ENCODE results near the gene TEX35.
"Not testable (repeated sequence)": the region's sequence is repeated elsewhere in the genome, so short reads cannot be mapped to it uniquely, and the experiment has no call there.

The TEX35 gene

DNA sequence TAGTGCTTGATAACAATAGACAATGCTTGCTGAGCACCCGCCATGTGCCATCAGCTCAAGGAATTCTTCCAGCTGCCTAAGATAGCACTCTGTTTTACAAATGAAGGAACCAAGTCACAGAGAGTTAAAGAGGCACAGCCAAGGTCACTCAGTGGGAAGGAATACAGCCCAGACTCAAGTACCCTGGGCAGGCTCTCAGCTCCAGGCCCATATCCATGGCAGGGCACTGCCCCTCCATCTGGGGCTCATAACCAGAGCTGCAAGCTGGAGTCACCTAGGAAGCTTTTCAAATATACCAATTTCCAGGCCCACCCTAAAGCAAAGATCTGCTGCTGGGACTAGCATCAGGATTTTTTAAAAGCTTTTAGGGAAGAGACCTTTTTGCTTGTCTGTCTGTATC lies 17.8 kb upstream of the TEX35 start:
- no peak for DNase-seq

DNA sequence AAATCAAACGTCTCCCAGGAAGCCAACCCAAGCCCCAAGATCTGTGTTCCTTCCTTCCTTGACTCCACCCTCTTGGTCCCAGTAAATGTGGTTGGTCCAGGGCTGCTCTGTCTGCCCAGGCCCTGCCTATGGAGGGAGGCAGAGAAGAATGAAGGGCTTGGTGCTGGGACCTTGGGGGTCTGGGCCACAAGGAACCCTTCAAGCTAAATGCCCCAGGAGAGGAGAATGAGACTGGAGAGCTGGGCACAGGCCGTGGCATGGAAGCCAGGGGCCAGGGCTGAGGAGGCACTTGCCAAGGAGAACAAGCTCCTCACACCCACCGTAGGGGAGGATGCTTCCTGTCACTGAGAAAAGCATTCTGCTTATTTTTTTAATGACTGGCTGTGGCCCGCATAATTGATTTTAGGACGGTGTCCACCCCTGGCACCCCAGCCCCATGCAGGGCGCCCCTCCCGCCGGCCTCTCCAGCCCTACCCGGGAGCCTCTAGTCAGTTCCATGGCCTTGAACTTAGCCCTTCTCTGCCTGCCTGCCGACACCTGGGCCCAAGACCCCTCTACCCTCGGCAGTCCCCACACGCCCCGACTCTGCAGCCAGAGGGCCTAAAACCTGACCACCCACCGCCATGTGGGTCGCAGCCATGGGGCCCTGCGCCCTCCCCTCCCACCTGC lies 17.0 kb upstream of the TEX35 start:
- no peak for DNase-seq

DNA sequence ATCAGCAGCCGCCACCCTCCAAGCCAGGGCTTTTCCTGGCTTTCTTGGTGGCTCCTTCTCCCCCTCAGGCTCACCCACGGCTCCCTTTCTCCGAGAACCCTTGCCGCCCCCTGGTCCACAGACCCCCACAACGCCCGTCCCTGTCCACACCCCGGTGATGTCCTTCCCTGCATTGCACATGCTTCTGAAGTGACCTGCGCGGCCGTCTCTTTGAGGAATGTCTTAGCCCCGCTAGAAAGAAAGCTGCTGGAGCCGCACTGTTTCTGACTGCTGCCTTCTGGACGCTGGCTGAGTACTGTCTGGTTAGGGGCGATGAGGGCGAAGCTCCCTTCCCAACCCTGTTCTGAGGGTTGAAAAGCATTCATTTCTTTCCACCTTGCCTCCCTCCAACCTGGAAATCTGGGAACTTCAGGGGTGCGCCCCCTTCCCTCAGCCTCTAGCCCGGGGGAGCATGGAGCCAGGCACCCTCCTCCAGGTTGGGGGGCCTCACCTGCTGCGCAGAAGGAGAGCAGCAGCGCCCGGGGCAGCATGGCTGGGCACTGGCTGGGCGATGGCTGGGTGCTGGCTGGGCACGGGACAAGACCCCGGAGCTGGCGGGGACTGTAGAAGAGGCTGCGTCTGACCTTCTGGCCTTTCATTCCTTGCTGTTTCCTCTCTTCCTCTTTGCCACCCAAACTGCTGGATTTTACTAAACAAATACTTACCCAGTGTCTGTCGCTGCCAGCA lies 16.3 kb upstream of the TEX35 start, which contains the start of gene CLEC20A:
CLEC20A (minus strand) TSS at position 555 of the 726 bp plus-strand sequence; CDS start at position 530, 25 bp downstream.
- no peak for DNase-seq

DNA sequence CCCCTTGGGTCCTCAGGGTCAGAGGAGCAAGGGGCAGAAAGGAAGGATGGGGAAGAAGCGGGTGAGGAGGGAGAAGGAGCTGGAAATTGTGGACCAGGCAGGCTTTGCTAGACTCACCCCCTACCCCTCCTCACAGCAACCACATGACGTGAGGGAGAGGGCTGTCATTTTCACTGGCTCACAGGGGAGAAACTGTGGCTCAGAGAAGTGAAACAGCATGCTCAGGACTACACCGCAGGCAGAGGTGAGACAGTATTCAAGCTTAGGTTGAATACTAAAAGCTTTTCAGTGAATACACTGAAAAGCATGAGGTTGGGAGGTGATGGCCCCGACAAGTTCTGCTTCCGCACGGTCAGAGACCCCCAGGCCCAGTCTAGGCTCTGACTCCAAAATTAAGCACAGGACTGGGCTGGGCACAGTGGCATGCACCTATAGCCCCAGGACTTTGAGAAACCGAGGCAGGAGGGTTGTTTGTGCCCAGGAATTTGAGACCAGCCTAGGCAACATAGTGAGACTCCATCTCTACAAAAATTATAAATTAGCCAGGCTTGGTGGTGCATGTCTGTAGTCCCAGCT lies 14.9 kb upstream of the TEX35 start:
- no peak for DNase-seq

DNA sequence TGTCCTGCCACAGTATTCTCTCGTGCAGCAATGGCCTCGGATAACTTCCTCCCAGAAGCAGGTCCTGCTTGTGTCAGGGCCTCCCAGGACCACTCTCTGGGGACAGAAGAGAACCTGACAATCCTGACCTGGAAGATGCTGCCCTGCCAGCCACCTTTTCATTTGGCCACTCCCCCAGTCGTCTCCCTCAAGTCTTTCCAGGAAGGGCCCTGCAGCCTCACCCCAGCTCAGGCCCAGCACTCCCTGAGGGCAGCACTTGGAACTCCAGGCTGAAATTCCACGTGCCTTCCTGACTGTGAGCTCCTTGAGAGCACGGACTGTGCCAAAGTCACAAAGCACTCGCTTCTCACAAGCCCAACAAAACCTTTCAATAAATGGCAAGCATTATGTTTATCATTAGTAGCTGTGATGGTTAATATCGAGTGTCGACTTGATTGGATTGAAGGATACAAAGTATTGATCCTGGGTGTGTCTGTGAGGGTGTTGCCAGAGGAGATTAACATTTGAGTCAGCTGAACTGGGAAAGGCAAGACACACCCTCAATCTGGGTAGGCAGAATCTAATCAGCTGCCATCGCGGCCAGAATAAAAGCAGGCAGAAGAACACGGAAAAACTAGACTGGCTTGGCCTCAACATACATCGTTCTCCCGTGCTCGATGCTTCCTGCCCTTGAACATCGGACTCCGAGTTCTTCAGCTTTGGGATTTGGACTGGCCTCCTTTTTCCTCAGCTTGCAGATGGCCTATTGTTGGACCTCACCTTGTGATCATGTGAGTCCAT lies 13.8 kb upstream of the TEX35 start:
- no peak for DNase-seq

DNA sequence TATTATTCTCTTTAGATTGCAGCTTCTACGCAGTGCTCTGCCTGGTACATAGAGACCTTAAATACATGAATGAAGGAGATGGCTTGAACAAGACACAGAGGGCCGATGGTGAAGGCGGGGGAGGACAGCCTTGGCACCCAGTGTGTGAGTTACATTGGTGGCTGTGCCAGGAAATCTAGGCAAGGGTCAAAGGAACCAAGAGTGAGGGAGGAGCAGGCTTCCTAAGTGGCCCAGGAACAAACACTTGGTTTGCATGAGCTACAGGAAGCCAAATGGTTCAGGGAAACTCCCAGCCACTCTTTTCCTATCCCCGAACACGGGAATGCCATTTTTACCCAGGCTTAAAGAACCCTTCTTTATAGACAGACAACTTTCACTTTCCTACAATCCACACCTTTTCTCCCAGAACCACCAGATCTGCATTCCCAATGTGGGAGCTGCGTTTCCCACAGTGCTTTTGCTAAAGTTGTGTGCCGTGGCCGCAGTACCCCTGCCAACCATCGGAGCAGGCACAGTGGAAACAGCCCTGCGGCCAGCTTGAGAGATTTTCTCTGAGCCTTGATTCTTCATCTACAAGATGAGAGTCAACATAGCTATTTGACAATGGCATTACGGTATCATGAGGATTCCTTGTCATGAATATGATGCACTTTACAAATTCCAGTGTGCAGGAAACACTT lies 12.7 kb upstream of the TEX35 start:
- DNase-seq = no peak

DNA sequence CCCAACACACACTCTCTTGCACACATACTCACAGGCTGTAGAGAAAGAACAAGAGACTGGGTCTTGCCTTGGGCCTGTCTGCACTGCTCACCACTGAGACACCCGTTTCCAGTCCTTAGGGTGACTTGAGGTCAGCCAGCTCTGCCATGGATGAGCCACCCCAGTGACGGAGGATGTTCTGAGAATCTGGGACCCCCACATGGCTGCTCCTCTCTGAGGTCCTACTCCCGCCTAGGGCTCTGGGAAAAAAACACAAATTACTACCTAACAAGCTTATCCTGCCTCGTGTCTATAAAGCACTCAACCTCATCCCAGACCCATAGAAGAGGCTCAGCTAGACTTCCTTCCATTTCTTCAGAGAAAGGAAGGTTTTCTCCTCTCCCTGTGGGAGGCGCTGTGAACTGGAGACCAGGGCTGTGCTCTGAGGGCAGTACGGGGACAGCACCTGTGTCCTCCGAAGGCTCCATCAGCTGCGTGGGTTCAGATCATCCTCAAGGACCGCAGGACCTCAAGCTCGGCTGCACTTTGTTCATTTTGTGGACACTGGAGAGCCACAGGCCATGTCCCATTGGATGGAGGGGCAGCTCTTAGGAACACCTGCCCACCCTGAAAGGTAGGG lies 11.9 kb upstream of the TEX35 start:
- DNase-seq = no peak

DNA sequence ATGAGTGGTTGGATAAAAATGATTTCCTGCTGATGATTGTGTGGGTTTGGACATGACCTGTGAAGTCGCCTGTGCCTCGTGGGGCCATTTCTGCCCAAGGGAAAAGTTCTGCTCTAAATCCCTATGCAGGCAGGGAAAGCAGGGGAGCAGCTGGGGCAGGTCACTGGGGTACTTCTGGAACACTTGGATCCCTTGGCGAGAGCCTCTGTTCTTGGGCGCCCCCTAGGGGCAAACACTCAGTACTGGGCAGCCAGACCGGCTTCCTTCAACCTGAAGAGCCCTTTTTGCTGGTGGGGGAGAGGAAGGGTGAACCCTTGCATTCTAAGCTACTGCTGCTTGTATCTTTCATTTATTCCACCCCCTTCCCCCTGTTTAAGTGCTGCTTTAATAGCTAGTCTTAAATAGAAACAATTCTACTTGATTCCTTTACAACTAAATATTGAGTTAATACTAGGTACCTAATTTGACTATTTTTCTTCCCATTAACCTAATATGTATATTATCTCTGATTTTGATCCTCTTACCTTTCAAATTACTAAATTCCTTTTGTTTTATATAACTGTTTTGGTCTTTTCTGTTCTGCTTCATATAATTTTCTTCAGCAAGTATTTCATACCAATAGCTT lies 11.1 kb upstream of the TEX35 start:
- peak; percentile 38 for DNase-seq

DNA sequence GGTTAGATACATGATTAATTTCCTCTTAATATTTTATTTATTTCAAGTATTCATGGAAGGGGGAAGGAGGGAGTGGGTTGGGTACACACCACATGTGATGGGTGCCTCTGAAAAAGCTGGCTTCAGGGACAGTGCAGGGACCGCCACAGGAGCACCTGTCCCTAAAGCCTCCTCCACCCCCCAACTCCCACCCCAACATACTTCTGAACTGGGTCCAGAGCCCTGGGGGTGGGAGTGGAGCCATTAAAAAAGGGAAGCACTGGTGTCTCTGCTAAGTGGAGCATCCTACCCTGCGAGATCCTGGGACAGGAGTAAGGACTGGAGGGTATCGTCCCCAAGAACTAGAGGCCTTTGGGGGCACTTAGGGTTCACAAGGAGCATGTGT lies 10.6 kb upstream of the TEX35 start:
- DNase-seq = no peak

DNA sequence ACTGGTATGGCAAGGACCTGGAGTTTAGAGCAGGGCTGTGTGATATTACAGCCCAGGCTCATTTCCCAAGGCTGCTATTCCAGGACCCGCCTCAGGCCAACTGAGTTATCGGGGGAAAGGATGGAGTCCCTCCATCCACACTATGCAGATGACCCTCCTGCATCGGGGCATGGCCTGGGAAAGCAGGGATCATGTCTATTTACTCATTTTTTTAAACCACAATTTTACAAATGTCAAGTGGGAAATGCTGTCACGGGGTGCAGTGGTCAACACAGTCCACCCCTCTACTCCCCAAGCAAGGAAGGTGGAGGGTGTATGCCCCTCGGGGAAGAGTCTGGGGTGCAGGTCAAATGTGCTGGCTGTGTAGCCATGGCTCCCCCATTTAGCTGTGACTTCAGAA lies 10.1 kb upstream of the TEX35 start:
- DNase-seq = no peak

DNA sequence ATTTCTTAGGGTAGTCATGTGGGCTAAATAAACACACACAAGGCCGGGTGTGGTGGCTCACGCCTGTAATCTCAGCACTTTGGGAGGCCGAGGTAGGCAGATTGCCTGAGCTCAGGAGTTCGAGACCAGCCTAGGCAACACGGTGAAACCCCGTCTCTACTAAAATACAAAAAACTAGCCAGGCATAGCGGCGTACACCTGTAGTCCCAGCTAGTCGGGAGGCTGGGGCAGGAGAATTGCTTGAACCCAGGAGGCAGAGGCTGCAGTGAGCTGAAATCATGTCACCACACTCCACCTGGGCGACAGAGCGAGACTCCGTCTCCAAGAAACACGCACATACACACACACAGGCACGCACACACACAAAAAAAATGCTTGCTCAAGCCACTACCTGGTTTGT lies 9.6 kb upstream of the TEX35 start:
- not testable (repeated sequence) for DNase-seq

DNA sequence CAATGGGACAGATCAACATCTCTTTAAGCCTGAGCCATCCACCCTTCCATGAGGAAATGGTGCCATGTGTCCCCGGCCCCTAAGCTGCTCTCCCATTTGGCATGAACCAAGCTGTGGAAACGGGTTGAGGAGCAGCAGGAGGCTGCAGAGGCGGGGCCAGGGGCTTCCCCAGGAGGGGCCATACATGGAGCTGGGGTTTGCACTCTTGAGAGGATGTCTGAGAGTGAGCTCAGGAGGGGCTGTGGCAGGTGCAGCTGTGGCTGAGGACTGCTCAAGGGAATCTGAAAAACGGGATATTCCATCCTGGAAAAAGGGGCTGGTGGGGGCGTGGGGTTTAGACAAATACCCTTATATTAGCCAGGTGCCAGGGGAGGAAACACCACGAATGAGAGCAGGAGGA lies 9.1 kb upstream of the TEX35 start:
- DNase-seq = no peak

DNA sequence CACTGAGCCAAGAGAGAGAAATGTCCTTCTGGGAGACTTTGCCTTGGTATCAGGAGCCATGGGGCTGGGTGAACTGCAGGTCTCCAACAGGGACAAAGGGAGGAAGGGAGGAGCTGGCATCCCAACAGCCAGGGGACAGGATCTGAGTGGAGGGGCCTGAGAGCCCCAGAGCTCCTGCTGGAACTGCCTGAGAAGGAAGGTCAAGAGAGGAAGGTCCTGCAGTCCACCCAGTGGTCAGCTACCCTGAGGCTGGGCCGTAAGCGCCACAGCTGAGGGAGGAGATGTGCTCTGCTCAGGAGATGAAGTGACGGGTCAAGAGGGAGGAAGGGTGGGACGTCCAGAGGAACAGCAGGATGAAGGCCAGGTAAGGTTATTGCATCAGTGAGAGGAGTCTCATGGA lies 8.6 kb upstream of the TEX35 start:
- no peak for DNase-seq

DNA sequence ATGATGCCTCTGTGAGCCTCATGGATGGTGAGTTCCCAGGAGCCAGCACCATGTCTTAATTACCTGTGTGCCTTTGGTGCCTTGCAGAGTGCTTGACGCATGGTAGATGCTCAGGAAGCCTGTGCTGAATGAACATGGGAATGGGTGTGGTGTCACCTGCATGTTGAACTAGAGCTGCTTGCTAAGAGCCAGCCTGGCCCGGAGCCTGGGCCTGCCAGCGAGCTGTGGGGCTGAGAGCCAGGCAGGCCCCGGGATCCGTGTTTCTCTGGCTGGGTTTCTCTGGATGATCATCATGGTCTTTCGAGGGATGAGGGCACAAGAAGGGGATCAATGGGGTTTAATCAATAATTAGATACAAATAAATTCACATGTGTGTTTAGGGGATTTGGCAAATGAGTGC lies 6.7 kb upstream of the TEX35 start:
- no peak for DNase-seq

DNA sequence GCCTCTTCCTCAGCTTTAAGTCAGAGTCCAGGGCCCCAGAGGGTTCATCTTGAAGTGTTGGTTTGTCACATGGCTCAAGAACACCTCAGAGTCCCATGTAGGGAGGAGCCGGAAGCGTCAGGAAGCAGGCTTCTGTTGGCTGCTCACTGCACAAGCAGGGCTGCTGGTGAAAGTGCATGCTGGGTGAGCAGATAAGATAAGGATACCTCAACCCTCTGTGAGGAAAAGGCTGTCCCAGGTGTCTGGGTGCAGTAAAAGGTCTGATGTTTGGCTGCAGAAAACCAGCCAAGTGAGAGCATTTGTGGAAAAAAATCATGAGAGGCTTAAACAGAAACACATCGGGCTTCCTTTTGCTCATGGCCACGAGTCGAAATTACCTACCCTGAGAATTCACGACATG lies 6.2 kb upstream of the TEX35 start:
- DNase-seq = no peak

DNA sequence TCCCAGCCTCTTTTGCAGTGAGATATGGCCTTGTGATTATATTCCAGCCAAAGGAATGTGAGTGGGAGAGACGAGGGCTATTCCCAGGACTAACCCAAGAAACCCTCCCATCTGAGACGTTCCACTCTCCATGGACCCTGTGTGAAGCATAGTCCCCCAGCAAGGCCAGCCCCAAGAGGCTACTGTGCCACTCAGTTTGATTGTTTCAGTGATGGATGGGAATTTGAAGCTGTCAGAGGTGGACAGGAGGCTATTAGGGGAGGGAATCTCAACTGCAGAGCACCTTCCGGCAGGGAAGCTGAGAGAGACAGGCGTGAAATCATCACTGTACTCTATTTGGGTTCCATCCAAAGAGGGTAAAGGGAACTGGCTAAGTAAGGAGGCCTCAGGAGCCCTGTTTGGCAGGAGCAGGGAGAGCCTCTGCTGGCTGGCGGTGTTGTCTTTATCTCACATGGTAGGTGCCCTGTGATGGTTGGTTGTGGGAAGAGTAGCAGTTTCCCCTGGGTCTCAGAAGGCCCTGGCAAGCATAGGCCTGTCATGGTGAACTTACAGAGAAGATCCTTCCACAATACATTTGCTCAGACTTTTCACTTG lies 3.4 kb upstream of the TEX35 start:
- DNase-seq = no peak

DNA sequence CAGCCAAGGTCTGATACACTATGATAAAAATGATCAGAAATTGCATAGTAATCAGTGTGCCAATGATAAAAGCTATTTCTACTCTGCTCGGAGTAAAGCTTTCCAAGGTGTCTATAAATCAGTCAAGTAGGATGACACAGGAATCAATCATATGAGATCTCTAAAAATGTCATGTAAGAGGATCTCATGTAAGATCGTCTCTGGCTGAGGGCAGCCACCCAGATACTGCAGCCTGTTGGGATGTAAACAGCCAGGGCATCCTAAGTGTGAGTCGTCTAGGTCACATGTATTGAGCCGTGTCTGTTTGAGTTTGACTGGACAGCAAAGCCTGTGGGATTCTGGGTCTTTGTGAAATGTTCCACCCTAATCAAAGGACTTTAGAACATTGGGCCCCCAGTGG lies 2.8 kb upstream of the TEX35 start:
- DNase-seq = no peak

DNA sequence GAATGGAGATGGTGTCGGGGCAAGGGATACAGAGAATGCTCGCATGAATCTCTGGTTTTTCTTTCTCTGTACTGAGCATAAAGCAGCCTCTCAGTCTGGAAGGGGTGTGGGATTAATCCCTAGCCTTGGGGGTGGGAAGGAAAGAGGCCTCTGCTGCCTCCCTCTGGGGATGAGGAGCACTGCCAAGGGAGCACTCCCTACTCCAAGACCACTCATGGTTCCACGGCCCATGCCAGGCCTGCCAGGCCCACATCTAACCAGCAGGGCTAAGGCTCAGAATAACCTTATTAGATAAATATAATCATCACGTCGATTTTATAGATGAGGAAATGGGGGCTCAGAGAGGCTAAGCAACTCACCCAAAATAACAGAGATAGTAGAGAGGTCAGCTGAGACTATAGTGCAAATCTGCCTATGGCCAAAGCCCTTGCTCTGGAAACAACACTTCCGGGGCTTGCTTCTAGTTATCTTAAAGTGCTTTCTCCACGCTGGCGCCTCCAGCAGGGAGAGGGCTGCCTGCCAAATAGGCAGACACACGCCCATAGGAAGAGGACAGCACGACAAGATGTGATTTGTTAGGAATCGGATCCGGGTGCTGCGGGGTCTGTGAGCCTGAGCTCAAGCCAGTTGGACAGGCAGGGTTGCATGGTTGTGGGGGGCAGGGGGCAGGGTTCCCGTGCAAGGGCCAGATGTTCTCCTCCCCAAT lies 522 bp downstream of the TEX35 start:
- no peak for DNase-seq

DNA sequence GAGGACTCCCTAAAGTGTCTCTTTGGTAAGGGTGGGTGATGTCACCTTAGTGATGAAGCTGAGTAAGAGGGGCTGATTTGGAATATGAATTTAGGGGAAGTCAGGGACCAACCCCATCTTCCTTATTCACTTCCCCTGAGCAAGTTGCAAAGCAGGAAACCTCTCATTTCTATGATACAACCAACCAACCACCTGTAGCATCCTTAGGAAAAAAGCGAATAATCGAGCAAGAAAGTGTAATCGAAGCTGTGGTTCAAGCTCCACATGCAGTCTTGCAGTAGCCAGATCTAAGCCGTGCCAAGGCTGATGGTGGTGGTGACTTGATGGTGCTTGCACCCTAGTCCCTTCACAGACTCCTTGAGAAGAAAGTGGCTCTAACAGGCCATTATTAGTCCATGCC lies 3.2 kb downstream of the TEX35 start:
- no peak for DNase-seq

DNA sequence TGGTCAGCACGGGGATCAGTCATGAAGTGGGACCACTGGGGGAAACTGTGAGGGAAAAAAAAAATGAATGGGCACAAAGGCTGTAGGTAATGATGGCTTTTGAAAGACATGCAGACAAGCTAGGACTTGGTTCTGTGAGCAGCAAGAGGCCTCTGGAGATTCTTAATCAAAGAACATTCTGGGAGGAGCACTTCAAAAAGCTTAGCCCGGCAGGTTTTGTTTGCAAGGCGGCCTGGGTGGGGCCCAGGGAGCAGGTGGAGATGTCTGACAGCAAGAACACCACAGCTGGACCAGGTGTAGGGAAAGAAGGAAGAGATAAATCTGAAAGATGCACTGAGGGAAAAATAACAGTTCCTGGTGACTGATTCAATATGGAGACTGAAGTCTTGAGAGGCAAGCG lies 6.0 kb downstream of the TEX35 start:
- DNase-seq = no peak

DNA sequence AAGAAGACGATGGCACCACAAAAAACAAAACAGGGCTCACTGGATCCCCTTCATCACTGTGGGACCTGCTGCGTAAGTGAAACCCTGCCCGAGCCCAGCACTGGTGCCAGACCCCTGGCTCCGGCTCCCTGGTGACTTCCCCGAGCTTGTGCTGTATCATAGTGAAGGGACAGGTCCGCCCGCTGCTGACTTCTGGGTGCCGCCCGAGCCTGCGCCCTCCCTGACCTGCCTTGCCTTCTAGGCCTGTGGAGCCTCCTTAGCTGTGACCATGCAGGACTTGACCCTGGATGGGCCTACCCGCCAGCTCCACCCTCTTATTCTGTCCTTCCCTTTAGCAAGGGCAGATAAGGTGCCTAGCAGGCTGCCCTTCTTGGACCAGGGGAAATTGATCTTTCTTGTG lies 7.9 kb downstream of the TEX35 start:
- no peak for DNase-seq
